Kidney epithelial cell (primary cell): Measurements from ENCODE around the gene MAML2. TPM values are rescaled to one million over a fixed set of nuclear protein-coding genes. Genes with fewer than 3 reads are reported as not detected.

ENCODE experiments used
- DNase-seq: peaks from one replicate; pipeline ENCODE4 v3.0.0-alpha.2; 2010; ENCODE audit warnings: low read depth
- H3K27me3 ChIP-seq: 2 replicates; pipeline ENCODE4 v1.6.0; 2011; ENCODE audit warnings: low read length; ENCODE audit not compliant: control insufficient read depth, insufficient read depth
- H3K36me3 ChIP-seq: 2 replicates; pipeline ENCODE4 v1.5.1; 2011; ENCODE audit warnings: low read length; ENCODE audit not compliant: control insufficient read depth, insufficient read depth
- H3K4me3 ChIP-seq: 2 replicates; pipeline ENCODE4 v1.5.1; 2011; ENCODE audit warnings: low read depth, mild to moderate bottlenecking, control low read depth, low read length
- total RNA-seq: library from RNA; depleted of rRNA; stranded (reverse); fragments of >200 nt; gene quantifications from 2 replicates; pipeline ENCODE4 v1.2.3, GENCODE V29; 2015
- TF ChIP-seq, protein P1 (sequence below): IDR thresholded peaks from 2 replicates; pipeline ENCODE4 v1.5.1; 2011; ENCODE audit warnings: mild to moderate bottlenecking, moderate library complexity, low read length, control low read depth, inconsistent platforms; ENCODE audit not compliant: insufficient read depth, poor library complexity, severe bottlenecking

MAML2 gene
- total RNA-seq, 1 donor from 2014 or later = 12.3 TPM

DNA sequence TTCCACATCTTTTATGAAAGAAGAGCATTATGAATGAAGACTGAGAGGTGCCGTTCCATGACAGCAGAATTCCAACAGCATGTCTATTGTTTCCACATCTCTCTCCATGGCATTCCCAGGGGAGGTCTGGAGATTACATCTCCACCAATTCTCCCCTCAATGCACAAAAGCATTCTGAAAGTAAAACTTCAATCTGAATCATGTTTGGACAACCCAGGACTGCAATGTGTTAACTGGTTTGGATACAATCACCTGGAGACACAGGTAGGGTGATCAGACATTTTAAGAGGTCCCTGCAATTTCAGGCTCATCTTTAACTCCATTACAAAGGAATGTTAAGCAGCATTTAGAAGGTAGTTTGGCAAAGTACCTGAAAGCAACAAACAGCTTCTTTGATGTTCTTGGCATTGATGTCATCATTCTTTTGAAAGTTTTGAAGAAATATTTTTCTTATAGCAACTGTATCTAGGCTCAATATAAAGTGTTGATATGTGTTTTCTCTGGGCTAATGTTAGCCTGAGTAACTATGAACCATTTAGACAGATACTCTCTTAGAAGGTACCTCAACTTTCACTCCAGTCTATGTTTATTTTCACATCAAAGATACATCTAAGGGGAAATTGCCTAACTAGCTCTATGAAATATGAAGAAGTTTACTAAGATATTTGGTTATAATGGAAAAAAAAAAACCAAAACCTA, 237.6 kb downstream of the MAML2 start:
- TF ChIP-seq, protein P1, sequence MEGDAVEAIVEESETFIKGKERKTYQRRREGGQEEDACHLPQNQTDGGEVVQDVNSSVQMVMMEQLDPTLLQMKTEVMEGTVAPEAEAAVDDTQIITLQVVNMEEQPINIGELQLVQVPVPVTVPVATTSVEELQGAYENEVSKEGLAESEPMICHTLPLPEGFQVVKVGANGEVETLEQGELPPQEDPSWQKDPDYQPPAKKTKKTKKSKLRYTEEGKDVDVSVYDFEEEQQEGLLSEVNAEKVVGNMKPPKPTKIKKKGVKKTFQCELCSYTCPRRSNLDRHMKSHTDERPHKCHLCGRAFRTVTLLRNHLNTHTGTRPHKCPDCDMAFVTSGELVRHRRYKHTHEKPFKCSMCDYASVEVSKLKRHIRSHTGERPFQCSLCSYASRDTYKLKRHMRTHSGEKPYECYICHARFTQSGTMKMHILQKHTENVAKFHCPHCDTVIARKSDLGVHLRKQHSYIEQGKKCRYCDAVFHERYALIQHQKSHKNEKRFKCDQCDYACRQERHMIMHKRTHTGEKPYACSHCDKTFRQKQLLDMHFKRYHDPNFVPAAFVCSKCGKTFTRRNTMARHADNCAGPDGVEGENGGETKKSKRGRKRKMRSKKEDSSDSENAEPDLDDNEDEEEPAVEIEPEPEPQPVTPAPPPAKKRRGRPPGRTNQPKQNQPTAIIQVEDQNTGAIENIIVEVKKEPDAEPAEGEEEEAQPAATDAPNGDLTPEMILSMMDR = no peak
- no peak overlapping the region for H3K4me3 ChIP-seq
- no peak for DNase-seq
- H3K36me3 ChIP-seq = no peaks in the 10 kb centered on the region
- H3K27me3 ChIP-seq = no peaks in the 10 kb centered on the region

DNA sequence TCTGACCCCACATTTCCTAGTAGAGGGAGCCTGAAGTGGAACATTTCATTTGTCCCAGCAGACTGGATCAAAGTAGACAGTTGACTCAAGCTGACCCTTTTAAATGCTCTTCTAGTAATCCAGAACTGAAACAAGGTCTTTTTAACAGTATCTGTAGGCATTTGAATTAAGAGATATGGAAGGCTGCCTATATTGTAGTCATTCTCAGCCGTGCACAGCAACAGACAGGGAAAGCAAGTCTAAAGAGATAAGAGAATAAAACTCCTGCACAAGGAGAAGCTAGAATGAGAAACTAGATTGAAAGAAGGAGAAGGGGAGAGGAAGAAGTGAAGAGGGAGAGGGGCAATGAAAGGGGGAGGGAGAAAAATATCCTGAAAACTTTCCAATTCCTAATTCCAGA, 238.5 kb downstream of the MAML2 start:
- Histone ChIP-seq H3K36me3 (no peaks in the 10 kb centered on the region), H3K27me3 (no peaks in the 10 kb centered on the region), H3K4me3 (no peak overlapping the region)
- TF ChIP-seq, protein P1 = no peak
- no peak for DNase-seq

DNA sequence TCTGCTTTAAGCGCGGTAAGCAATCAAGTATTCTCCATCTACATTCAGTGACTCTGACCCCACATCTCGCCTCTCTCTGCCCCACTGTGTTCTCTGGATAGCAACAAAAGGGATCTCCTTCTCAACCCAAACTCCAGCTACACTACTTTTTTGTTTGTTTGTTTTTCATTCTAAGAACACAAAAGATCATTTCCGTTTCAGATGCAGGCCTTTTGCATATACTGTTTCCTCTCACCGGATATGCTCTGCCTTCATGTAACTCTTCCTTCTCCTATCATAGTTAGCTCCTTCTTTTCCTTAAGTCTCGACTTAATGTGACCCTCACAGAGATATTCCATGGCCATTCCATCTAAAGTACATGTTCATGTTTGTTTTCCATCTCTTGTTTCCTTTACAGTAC, 239.3 kb downstream of the MAML2 start:
- no peak overlapping the region for H3K4me3 ChIP-seq
- DNase-seq = no peak
- H3K27me3 ChIP-seq = no peaks in the 10 kb centered on the region
- H3K36me3 ChIP-seq = no peaks in the 10 kb centered on the region
- TF ChIP-seq, protein P1 = no peak

DNA sequence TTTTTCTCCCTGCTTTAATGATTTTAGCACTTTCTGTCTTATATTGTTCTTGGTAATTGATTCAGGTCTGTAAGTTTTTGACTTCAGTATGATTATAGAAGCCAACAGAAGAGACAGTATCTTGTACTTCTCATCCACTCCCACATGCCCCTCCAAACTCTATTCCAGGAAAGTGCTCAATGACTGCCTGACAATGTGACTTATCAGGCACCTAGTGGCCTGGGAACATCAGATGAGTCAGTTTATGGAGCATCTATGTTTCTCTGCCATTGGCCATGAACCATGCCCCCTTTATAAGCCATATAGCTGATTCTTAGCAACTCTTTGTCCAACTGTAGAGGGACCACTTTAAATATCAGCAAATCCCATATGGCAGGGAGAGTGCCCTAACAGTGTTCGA, 239.9 kb downstream of the MAML2 start:
- H3K36me3 ChIP-seq = no peaks in the 10 kb centered on the region
- TF ChIP-seq, protein P1 = no peak
- no peak for DNase-seq
- H3K4me3 ChIP-seq = no peak overlapping the region
- H3K27me3 ChIP-seq = no peaks in the 10 kb centered on the region

DNA sequence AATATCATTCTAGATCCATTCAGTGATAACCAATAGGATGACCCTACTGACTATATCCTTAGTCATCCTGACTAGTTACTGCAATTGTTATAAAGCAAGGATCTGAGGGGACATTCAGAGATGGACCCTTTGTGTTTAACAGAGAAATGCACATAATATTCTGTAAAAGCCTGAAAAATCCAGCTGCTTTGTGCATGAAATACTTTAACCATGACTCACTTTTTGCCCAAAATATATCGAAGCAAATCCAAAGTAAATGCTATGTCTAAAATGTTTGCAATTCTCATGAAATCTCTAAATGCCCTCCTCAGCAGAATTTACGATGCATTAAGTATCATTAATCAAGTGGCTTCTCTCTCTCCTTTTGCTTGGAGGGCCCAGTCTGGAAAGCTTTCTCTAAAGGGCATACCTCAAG, 240.3 kb downstream of the MAML2 start:
- no peak overlapping the region for H3K4me3 ChIP-seq
- no peaks in the 10 kb centered on the region for H3K27me3 ChIP-seq
- H3K36me3 ChIP-seq = no peaks in the 10 kb centered on the region
- TF ChIP-seq, protein P1 = no peak
- no peak for DNase-seq

DNA sequence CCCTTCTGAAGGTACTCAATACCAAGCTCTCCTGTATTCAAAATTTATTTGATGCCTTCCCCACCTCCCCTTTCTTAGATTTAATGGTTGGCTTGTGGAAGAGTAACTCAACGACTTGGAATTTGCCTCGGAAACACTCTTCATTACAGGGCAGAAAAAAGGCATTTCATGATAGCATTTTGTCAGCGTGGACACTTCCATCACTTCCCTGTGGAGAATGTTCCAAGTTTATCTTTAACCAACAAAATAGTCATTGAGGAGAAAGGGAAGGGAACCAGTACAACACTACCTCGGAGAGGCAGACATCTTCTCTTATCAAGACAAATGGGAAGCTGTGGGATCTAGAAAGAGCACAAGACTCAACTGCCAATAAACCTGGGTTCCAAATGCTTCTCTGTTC, 241.8 kb downstream of the MAML2 start:
- no peak for DNase-seq
- Histone ChIP-seq H3K36me3 (no peaks in the 10 kb centered on the region), H3K4me3 (no peak overlapping the region), H3K27me3 (no peaks in the 10 kb centered on the region)
- TF ChIP-seq, protein P1 = no peak
